ENCODE data around the gene TAF1C.
"Not testable (repeated sequence)": the region's sequence is repeated elsewhere in the genome, so short reads cannot be mapped to it uniquely, and the experiment has no call there.

TAF1C gene

GRCh38 chr16:84223456-84223855 is 36.6 kb upstream of the TAF1C start:
- no peak overlapping the region for H3K4me3 ChIP-seq (replicated peaks; ENCODE audit: low read depth, low read length)
- TF ChIP-seq, protein P1, sequence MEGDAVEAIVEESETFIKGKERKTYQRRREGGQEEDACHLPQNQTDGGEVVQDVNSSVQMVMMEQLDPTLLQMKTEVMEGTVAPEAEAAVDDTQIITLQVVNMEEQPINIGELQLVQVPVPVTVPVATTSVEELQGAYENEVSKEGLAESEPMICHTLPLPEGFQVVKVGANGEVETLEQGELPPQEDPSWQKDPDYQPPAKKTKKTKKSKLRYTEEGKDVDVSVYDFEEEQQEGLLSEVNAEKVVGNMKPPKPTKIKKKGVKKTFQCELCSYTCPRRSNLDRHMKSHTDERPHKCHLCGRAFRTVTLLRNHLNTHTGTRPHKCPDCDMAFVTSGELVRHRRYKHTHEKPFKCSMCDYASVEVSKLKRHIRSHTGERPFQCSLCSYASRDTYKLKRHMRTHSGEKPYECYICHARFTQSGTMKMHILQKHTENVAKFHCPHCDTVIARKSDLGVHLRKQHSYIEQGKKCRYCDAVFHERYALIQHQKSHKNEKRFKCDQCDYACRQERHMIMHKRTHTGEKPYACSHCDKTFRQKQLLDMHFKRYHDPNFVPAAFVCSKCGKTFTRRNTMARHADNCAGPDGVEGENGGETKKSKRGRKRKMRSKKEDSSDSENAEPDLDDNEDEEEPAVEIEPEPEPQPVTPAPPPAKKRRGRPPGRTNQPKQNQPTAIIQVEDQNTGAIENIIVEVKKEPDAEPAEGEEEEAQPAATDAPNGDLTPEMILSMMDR (IDR thresholded peaks at IDR 0.05; ENCODE audit: low read depth, low read length, missing control alignments) = no peak
- DNase-seq (ENCODE audit: extremely low read depth, low read depth) = no peak

GRCh38 chr16:84220851-84221250 is 34.0 kb upstream of the TAF1C start:
- TF ChIP-seq, protein P1 (IDR thresholded peaks at IDR 0.05; ENCODE audit: low read depth, low read length, missing control alignments) = no peak
- DNase-seq (ENCODE audit: extremely low read depth, low read depth) = no peak
- H3K4me3 ChIP-seq (replicated peaks; ENCODE audit: low read depth, low read length) = no peak overlapping the region

DNA sequence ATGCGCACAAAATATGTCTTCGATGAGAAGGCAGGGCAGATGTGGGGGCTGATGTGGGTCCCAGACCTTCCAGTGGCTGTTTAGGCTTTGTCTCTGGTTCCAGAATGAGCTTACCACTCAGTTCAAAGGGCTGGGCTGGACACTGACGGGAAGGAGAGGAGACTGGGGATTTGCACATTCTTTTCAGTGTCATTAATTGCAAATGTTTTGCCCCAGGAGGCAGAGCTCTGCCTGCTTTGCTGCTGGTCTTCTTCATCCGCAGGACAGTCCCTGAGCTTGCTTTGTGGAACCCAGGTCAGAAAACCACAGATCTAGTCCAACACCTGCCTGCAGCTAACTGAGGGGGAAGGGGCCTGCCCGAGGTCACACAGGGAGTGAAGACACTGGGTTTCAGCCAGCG is 32.1 kb upstream of the TAF1C start:
- DNase-seq (ENCODE audit: extremely low read depth, low read depth) = no peak
- H3K4me3 ChIP-seq (replicated peaks; ENCODE audit: low read depth, low read length) = no peak overlapping the region
- TF ChIP-seq, protein P1 (IDR thresholded peaks at IDR 0.05; ENCODE audit: low read depth, low read length, missing control alignments) = no peak

DNA sequence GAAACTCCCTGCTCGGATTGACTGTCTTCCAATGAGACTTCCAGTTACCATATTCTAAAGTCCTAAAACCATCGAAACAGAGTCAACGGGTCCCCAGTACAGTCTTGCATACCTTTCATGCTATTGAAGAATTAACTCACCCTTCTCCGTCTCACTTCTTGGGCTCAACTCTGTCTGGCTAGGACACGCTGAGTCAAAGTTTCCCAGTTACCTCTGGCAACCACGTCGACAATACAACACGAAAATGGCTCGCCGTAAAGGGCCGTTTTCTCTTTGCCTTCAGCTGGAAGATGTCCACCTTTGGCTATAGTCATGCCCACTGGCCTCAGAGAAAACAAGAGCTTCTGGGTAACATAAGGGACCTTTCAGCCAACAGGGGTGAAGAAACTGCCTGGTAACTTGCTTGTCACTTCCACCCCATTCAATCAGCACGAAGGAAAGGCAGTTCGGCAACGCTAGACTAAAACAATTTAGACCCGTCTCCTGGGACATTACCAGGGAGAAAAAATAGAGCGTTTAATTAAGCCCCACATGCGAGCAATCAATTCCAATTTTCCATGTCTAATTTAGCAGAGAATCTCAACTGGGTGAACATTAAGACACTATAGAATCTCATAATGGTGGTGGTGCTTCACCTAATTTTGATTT is 31.4 kb upstream of the TAF1C start:
- TF ChIP-seq, protein P1 (IDR thresholded peaks at IDR 0.05; ENCODE audit: low read depth, low read length, missing control alignments) = no peak
- no peak overlapping the region for H3K4me3 ChIP-seq (replicated peaks; ENCODE audit: low read depth, low read length)
- no peak for DNase-seq (ENCODE audit: extremely low read depth, low read depth)

- not testable (repeated sequence) for DNase-seq (ENCODE audit: extremely low read depth, low read depth)
Observed at GRCh38 chr16:84216144-84216543, 29.3 kb upstream of the TAF1C start.

GRCh38 chr16:84215531-84215930 is 28.7 kb upstream of the TAF1C start:
- H3K4me3 ChIP-seq (replicated peaks; ENCODE audit: low read depth, low read length) = no peak overlapping the region
- TF ChIP-seq, protein P1 (IDR thresholded peaks at IDR 0.05; ENCODE audit: low read depth, low read length, missing control alignments) = no peak
- no peak for DNase-seq (ENCODE audit: extremely low read depth, low read depth)

More at GRCh38 chr16:84216144-84216543, 29.3 kb upstream of the TAF1C start:
- not testable (repeated sequence) for H3K4me3 ChIP-seq (replicated peaks; ENCODE audit: low read depth, low read length)

DNA sequence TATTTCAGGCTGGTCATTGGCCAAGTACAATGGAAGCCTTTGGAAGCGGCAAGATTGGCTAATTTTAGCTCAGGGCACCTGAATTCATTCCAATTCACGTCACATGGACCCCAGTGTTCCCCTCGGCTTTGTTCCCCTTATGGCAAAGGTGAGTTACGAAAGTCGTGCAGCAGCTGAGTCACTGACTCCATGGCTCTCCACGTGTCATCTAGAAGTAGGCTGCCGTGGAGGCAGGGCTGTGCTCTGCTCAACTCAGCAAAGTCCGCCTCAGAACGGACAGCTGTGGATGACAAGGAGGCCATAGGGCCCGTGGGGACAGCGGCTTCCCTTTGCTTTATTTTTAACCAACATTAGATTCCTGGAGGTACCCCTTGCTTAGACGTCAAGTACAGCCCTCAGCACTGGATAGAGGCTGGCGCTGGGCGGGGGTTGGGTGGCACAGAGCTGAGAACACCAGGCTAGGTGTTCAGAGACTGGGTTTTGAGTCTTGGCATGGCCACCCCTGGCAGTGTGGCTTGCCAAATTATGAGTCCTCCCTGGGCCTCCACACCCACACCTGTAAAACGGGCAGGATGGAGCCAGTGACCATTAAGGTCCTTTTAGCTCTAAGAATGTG is 27.7 kb upstream of the TAF1C start:
- no peak overlapping the region for H3K4me3 ChIP-seq (replicated peaks; ENCODE audit: low read depth, low read length)
- TF ChIP-seq, protein P1 (IDR thresholded peaks at IDR 0.05; ENCODE audit: low read depth, low read length, missing control alignments) = no peak
- no peak for DNase-seq (ENCODE audit: extremely low read depth, low read depth)
